IMR-90 (cell line): ENCODE measurements around the gene RAB1B. TPM values are rescaled to one million over a fixed set of nuclear protein-coding genes. Genes with fewer than 3 reads are reported as not detected.

ENCODE experiments used
- ATAC-seq: fragments of 200-7000 bp; cut with Tn5 transposase; 2 replicates; pipeline ENCODE4 v1.9.1; 2020; ENCODE audit warnings: low read depth, mild to moderate bottlenecking, moderate library complexity
- BruUV-seq: library from RNA; stranded (reverse); fragments of 400-500 nt; replicated peaks from 2 replicates; lab custom pipeline; 2021; lab: Mats Ljungman, UMichigan
- CTCF ChIA-PET: fragments of 300-600 bp; formaldehyde crosslinking; extraction: SDS; loops from one replicate; lab custom pipeline; 2021; ENCODE audit warnings: antibody characterized with exemption; lab: Yijun Ruan, JAX
- POLR2A ChIA-PET: fragments of 300-600 bp; sonication (Branson Sonifier 250); formaldehyde crosslinking; loops from one replicate; lab custom pipeline; 2022; ENCODE audit warnings: antibody characterized with exemption; ENCODE audit not compliant: unreplicated experiment; lab: Charles Lee
- DNase-seq: peaks from one replicate; pipeline ENCODE4 v3.0.0; 2013
- H2AFZ ChIP-seq: replicated peaks from 2 replicates; pipeline ENCODE3; 2013; ENCODE audit warnings: low read length, mild to moderate bottlenecking; ENCODE audit not compliant: poor library complexity
- H2AK5ac ChIP-seq: 2 replicates; pipeline ENCODE4 v1.6.1; 2013; ENCODE audit warnings: low read depth, low read length, inconsistent platforms
- H2AK9ac ChIP-seq: replicated peaks from 2 replicates; pipeline ENCODE3; 2013; ENCODE audit warnings: mild to moderate bottlenecking, low read depth, low read length, moderate library complexity; ENCODE audit not compliant: poor library complexity
- H2BK120ac ChIP-seq: 2 replicates; pipeline ENCODE4 v1.6.1; 2013; ENCODE audit warnings: low read depth, low read length, inconsistent platforms
- H2BK15ac ChIP-seq: 3 replicates; pipeline ENCODE4 v1.6.1; 2013; ENCODE audit warnings: low read depth, low read length, inconsistent platforms
- H2BK20ac ChIP-seq: 2 replicates; pipeline ENCODE4 v1.6.1; 2013; ENCODE audit warnings: low read depth, mild to moderate bottlenecking, inconsistent platforms, low read length, moderate library complexity
- H2BK5ac ChIP-seq: 2 replicates; pipeline ENCODE4 v1.6.1; 2013; ENCODE audit warnings: mild to moderate bottlenecking, low read depth, low read length, inconsistent platforms; ENCODE audit not compliant: poor library complexity, severe bottlenecking
- H3K14ac ChIP-seq: replicated peaks from 2 replicates; pipeline ENCODE4 v1.6.1; 2013; ENCODE audit warnings: low read depth, low read length, inconsistent platforms
- H3K18ac ChIP-seq: 2 replicates; pipeline ENCODE4 v1.6.1; 2013; ENCODE audit warnings: low read depth, low read length, control low read depth
- H3K23ac ChIP-seq: 2 replicates; pipeline ENCODE4 v1.6.1; 2013; ENCODE audit warnings: low read depth, low read length, inconsistent platforms
- H3K27ac ChIP-seq: 2 replicates; pipeline ENCODE4 v1.5.1; 2013; ENCODE audit warnings: mild to moderate bottlenecking, control low read depth, low read length; ENCODE audit not compliant: insufficient read depth
- H3K27me3 ChIP-seq: 2 replicates; pipeline ENCODE4 v1.6.1; 2013; ENCODE audit warnings: low read length; ENCODE audit not compliant: control insufficient read depth, insufficient read depth
- H3K36me3 ChIP-seq: 2 replicates; pipeline ENCODE4 v1.6.1; 2013; ENCODE audit warnings: low read length, mixed read lengths; ENCODE audit not compliant: control insufficient read depth, insufficient read depth
- H3K4ac ChIP-seq: 2 replicates; pipeline ENCODE4 v1.6.1; 2013; ENCODE audit warnings: low read depth, low read length, inconsistent platforms
- H3K4me1 ChIP-seq: 2 replicates; pipeline ENCODE4 v1.6.1; 2013; ENCODE audit warnings: low read length, mixed read lengths; ENCODE audit not compliant: control insufficient read depth, insufficient read depth
- H3K4me2 ChIP-seq: 2 replicates; pipeline ENCODE4 v1.6.1; 2013; ENCODE audit warnings: low read depth, mild to moderate bottlenecking, control low read depth, low read length, moderate library complexity
- H3K4me3 ChIP-seq: 2 replicates; pipeline ENCODE4 v1.5.1; 2013; ENCODE audit warnings: low read depth, mild to moderate bottlenecking, control low read depth, low read length, moderate library complexity; ENCODE audit not compliant: insufficient read depth
- H3K56ac ChIP-seq: 2 replicates; pipeline ENCODE4 v1.6.1; 2013; ENCODE audit warnings: low read length, inconsistent platforms; ENCODE audit not compliant: insufficient read depth; ENCODE audit errors: extremely low read depth
- H3K79me1 ChIP-seq, 2 experiments: 2 replicates each; pipeline ENCODE4 v1.6.1; 2013; ENCODE audit warnings: low read length in 2 of 2, inconsistent platforms in 1 of 2, low read depth in 1 of 2
- H3K9ac ChIP-seq: 2 replicates; pipeline ENCODE4 v1.6.1; 2013; ENCODE audit warnings: low read depth, low read length, control low read depth
- H3K9me1 ChIP-seq: 2 replicates; pipeline ENCODE4 v1.6.1; 2013; ENCODE audit warnings: low read length, inconsistent platforms; ENCODE audit not compliant: insufficient read depth
- H3K9me3 ChIP-seq: 2 replicates; pipeline ENCODE4 v1.6.1; 2013; ENCODE audit warnings: low read length; ENCODE audit not compliant: control insufficient read depth, insufficient read depth
- H4K20me1 ChIP-seq: 2 replicates; pipeline ENCODE4 v1.6.1; 2013; ENCODE audit warnings: low read length, inconsistent platforms; ENCODE audit not compliant: insufficient read depth
- H4K5ac ChIP-seq: 2 replicates; pipeline ENCODE4 v1.6.1; 2013; ENCODE audit warnings: mild to moderate bottlenecking, low read depth, low read length, control low read depth
- H4K8ac ChIP-seq, 2 experiments: 2 replicates each; pipeline ENCODE4 v1.6.1; 2013; ENCODE audit warnings: low read depth in 2 of 2, low read length in 2 of 2, control low read depth in 1 of 2, inconsistent platforms in 1 of 2
- H4K91ac ChIP-seq: 2 replicates; pipeline ENCODE4 v1.6.1; 2013; ENCODE audit warnings: low read depth, low read length, inconsistent platforms; ENCODE audit not compliant: insufficient read depth
- CEBPB ChIP-seq: IDR thresholded peaks from 2 replicates; pipeline ENCODE4 v1.6.1; 2012; ENCODE audit warnings: low read depth, low read length, improper control_type of control experiment
- FOS ChIP-seq: fragments of 150-350 bp; IDR thresholded peaks from 2 replicates; pipeline ENCODE4 v1.6.1; 2016; ENCODE audit warnings: low read depth, low read length
- RCOR1 ChIP-seq: IDR thresholded peaks from 2 replicates; pipeline ENCODE4 v1.6.1; 2012; ENCODE audit warnings: mild to moderate bottlenecking, low read length, improper control_type of control experiment; ENCODE audit not compliant: insufficient replicate concordance
- SMC3 ChIP-seq: fragments of 150-350 bp; IDR thresholded peaks from 2 replicates; pipeline ENCODE4 v1.6.1; 2016; ENCODE audit warnings: low read depth, mild to moderate bottlenecking, antibody characterized with exemption, low read length, moderate library complexity
- WGBS, 2 experiments: methylation state at CpG; one replicate each; pipeline versions ENCODE4 v1.1.5 to v1.1.7; 2013; ENCODE audit warnings: missing lambda C conversion rate in 2 of 2; ENCODE audit not compliant: insufficient read length in 1 of 2; ENCODE audit errors: extremely low coverage in 2 of 2; 5-methylcytosine and 5-hydroxymethylcytosine counted together
- dilution Hi-C: fragments of 300-500 bp; cut with HindIII; formaldehyde crosslinking; loops from one replicate; pipeline ENCODE4 v1.14.3; 2018; ENCODE audit warnings: low sequenced_read_pairs; ENCODE audit not compliant: unreplicated experiment
- in situ Hi-C: fragments of 300-500 bp; cut with MboI; formaldehyde crosslinking; loops from 3 replicates; pipeline ENCODE4 v1.14.3; 2019; ENCODE audit warnings: low sequenced_read_pairs, inconsistent platforms, mixed read lengths
- intact Hi-C: fragments of 100-400 bp; cut with micrococcal nuclease; formaldehyde crosslinking; loops from 2 replicates; pipeline ENCODE4 v1.10.0; 2022
- polyA plus RNA-seq, 3 experiments: library from polyadenylated mRNA; depleted of rRNA; stranded (reverse); fragments of >200 nt; gene quantifications; 2 replicates each; pipeline ENCODE4 v1.2.3, GENCODE V29; 2012; ENCODE audit warnings: low replicate concordance in 1 of 3
- total RNA-seq: library from RNA; depleted of rRNA; stranded (reverse); fragments of >200 nt; gene quantifications from 2 replicates; pipeline ENCODE4 v1.2.3, GENCODE V29; 2012

Gene RAB1B
- total and polyA plus RNA-seq, 2 of the 4 experiments (the other 2 are of a cell fraction) = 83.7 to 248 TPM

- dilution Hi-C loops = no loop called here
Measured at GRCh38 chr11:66274219-66274618, 5.8 kb downstream of the RAB1B start.

More at GRCh38 chr11:66274219-66274618, 5.8 kb downstream of the RAB1B start:
- Histone ChIP-seq H3K79me1 (peaks cover 10 to 38% of the 10 kb centered on the region in 2 experiments), H4K5ac (no peak overlapping the region), H2BK15ac (no peak overlapping the region), H3K9ac (no peak overlapping the region), H2AK5ac (no peak overlapping the region), H3K27ac (no peak overlapping the region), H3K56ac (no peak overlapping the region), H4K20me1 (peaks cover 37% of the 10 kb centered on the region; the same call in 1 of the 2 replicates), H3K4me1 (peaks cover 3% of the 10 kb centered on the region; the same call in 1 of the 2 replicates), H3K9me3 (no peaks in the 10 kb centered on the region), H3K14ac (no peak overlapping the region), H4K91ac (no peak overlapping the region), H3K27me3 (no peaks in the 10 kb centered on the region; the same call in 1 of the 2 replicates), H2BK120ac (no peak overlapping the region), H3K9me1 (peaks cover 2% of the 10 kb centered on the region; the same call in 1 of the 2 replicates), H2AK9ac (no peak overlapping the region), H3K4me2 (no peak overlapping the region), H3K4me3 (no peak overlapping the region), H3K23ac (no peak overlapping the region), H3K18ac (no peak overlapping the region), H4K8ac (no peak overlapping the region), H2BK20ac (no peak overlapping the region), H2AFZ (no peak overlapping the region), H3K4ac (no peak overlapping the region), H2BK5ac (no peak overlapping the region), H3K36me3 (peaks cover 50% of the 10 kb centered on the region)
- ChIA-PET CTCF (no interaction called here), POLR2A (no interaction called here)
- intact Hi-C loops = no loop called here
- BruUV-seq = no TSS peak
- in situ Hi-C loops = no loop called here
- ATAC-seq = no peak
- DNase-seq = no peak
- WGBS, 2 experiments = 70% methylated on average over 1 of the region's 1 CpG; no CpG with 5 or more reads in 1 of the 2 experiments
- TF ChIP-seq CEBPB (no peak), FOS (no peak), RCOR1 (no peak), SMC3 (no peak)
